Central memory CD8-positive, alpha-beta T cell (primary cell): ENCODE measurements around the gene STX18.

Experiments
- ATAC-seq: fragments of 150-1000 bp; cut with Tn5 transposase; replicated peaks from 2 replicates; pipeline ENCODE4 v1.10.0; 2022; ENCODE audit warnings: mild to moderate bottlenecking, moderate FRiP score, moderate number of reproducible peaks; ENCODE audit not compliant: poor library complexity, severe bottlenecking; ENCODE audit errors: extremely low read depth
- DNase-seq, 2 donors: peaks; one replicate each; pipeline ENCODE4 v3.0.0; 2021; ENCODE audit warnings: low spot score in 2 of 2
- H3K27ac Mint-ChIP-seq: one replicate; pipeline ENCODE4 v1.8.0; 2022; ENCODE audit warnings: low read depth, mild to moderate bottlenecking, moderate library complexity, mixed read lengths
- H3K27me3 Mint-ChIP-seq: one replicate; pipeline ENCODE4 v1.8.0; 2022; ENCODE audit warnings: mixed read lengths
- H3K36me3 Mint-ChIP-seq: one replicate; pipeline ENCODE4 v1.8.0; 2022; ENCODE audit warnings: mild to moderate bottlenecking, moderate library complexity, mixed read lengths; ENCODE audit not compliant: insufficient read depth
- H3K4me1 Mint-ChIP-seq: one replicate; pipeline ENCODE4 v1.8.0; 2022; ENCODE audit warnings: mixed read lengths
- H3K4me3 Mint-ChIP-seq: one replicate; pipeline ENCODE4 v1.8.0; 2022; ENCODE audit warnings: mild to moderate bottlenecking, moderate library complexity, mixed read lengths
- H3K9me3 Mint-ChIP-seq: one replicate; pipeline ENCODE4 v1.8.0; 2022; ENCODE audit warnings: mixed read lengths

Gene STX18

GRCh38 chr4:4388836-4389575, 152.8 kb downstream of the STX18 start:
- H3K36me3 Mint-ChIP-seq: peaks cover 3% of the 10 kb centered on the region
- H3K27me3 Mint-ChIP-seq: peaks cover 34% of the 10 kb centered on the region
- no peak for DNase-seq
- no peak overlapping the region for H3K27ac Mint-ChIP-seq
- H3K9me3 Mint-ChIP-seq: no peaks in the 10 kb centered on the region
- ATAC-seq: no peak
- H3K4me1 Mint-ChIP-seq: peaks cover 24% of the 10 kb centered on the region
- no peak overlapping the region for H3K4me3 Mint-ChIP-seq

- peak overlapping the region; percentile 74 for H3K4me3 Mint-ChIP-seq
- peaks cover 35% of the 10 kb centered on the region for H3K27me3 Mint-ChIP-seq
- no peak overlapping the region for H3K27ac Mint-ChIP-seq
- DNase-seq (no peak), ATAC-seq (no peak)
- peaks cover 19% of the 10 kb centered on the region for H3K4me1 Mint-ChIP-seq
- H3K36me3 Mint-ChIP-seq: peaks cover 2% of the 10 kb centered on the region
- no peaks in the 10 kb centered on the region for H3K9me3 Mint-ChIP-seq
Observed at GRCh38 chr4:4388311-4388790, 153.5 kb downstream of the STX18 start.

- no peak for DNase-seq
- Mint-ChIP-seq H3K27me3 (peaks cover 35% of the 10 kb centered on the region), H3K27ac (no peak overlapping the region), H3K4me3 (peak overlapping the region; percentile 74), H3K36me3 (peaks cover 2% of the 10 kb centered on the region), H3K9me3 (no peaks in the 10 kb centered on the region), H3K4me1 (peaks cover 19% of the 10 kb centered on the region)
- peak; percentile 37 for ATAC-seq
Observed at GRCh38 chr4:4387531-4388310, 154.1 kb downstream of the STX18 start.

- DNase-seq: no peak
- H3K9me3 Mint-ChIP-seq: no peaks in the 10 kb centered on the region
- H3K27me3 Mint-ChIP-seq: peaks cover 35% of the 10 kb centered on the region
- ATAC-seq: peak; percentile 55
- H3K36me3 Mint-ChIP-seq: peaks cover 2% of the 10 kb centered on the region
- peak within 1 kb of the TSS; percentile 83 for H3K4me3 Mint-ChIP-seq
- H3K4me1 Mint-ChIP-seq: peaks cover 19% of the 10 kb centered on the region
- no peak within 1 kb of the TSS for H3K27ac Mint-ChIP-seq
Observed at GRCh38 chr4:4386736-4387392, 155.0 kb downstream of the STX18 start, which contains the start of gene NSG1. Gene NSG1 (plus strand): TSS chr4:4387102. CDS start chr4:4387630, 528 bp downstream.

GRCh38 chr4:4386296-4386735, 155.5 kb downstream of the STX18 start:
- Mint-ChIP-seq H3K4me1 (peaks cover 19% of the 10 kb centered on the region), H3K27me3 (peaks cover 35% of the 10 kb centered on the region)
- ATAC-seq: peak; percentile 45

GRCh38 chr4:4385729-4386295, 156.0 kb downstream of the STX18 start:
- no peak for ATAC-seq
- DNase-seq: no peak
- peaks cover 35% of the 10 kb centered on the region for H3K27me3 Mint-ChIP-seq
- peaks cover 2% of the 10 kb centered on the region for H3K36me3 Mint-ChIP-seq
- H3K27ac Mint-ChIP-seq: no peak overlapping the region
- H3K4me1 Mint-ChIP-seq: peaks cover 19% of the 10 kb centered on the region
- no peaks in the 10 kb centered on the region for H3K9me3 Mint-ChIP-seq
- peak overlapping the region; percentile 83 for H3K4me3 Mint-ChIP-seq

More at GRCh38 chr4:4386296-4386735, 155.5 kb downstream of the STX18 start:
- Mint-ChIP-seq H3K36me3 (peaks cover 2% of the 10 kb centered on the region), H3K27ac (no peak overlapping the region), H3K9me3 (no peaks in the 10 kb centered on the region), H3K4me3 (peak overlapping the region; percentile 83)
- no peak for DNase-seq

GRCh38 chr4:4384837-4385236, 157.0 kb downstream of the STX18 start:
- no peak for DNase-seq
- ATAC-seq: no peak
- Mint-ChIP-seq H3K27ac (no peak overlapping the region), H3K36me3 (peaks cover 2% of the 10 kb centered on the region), H3K27me3 (peaks cover 37% of the 10 kb centered on the region), H3K4me1 (peaks cover 19% of the 10 kb centered on the region), H3K4me3 (peak overlapping the region; percentile 6), H3K9me3 (no peaks in the 10 kb centered on the region)

GRCh38 chr4:4383085-4383484, 158.8 kb downstream of the STX18 start:
- DNase-seq (no peak), ATAC-seq (no peak)
- Mint-ChIP-seq H3K27ac (no peak overlapping the region), H3K27me3 (peaks cover 29% of the 10 kb centered on the region), H3K4me3 (no peak overlapping the region), H3K4me1 (peaks cover 8% of the 10 kb centered on the region), H3K9me3 (no peaks in the 10 kb centered on the region), H3K36me3 (no peaks in the 10 kb centered on the region)

- no peaks in the 10 kb centered on the region for H3K36me3 Mint-ChIP-seq
- H3K4me1 Mint-ChIP-seq: no peaks in the 10 kb centered on the region
- ATAC-seq (no peak), DNase-seq (no peak)
- H3K27ac Mint-ChIP-seq: no peak overlapping the region
- H3K27me3 Mint-ChIP-seq: peaks cover 42% of the 10 kb centered on the region
- no peak overlapping the region for H3K4me3 Mint-ChIP-seq
- no peaks in the 10 kb centered on the region for H3K9me3 Mint-ChIP-seq
Observed at GRCh38 chr4:4379540-4380087, 162.2 kb downstream of the STX18 start.

- H3K9me3 Mint-ChIP-seq: no peaks in the 10 kb centered on the region
- H3K36me3 Mint-ChIP-seq: no peaks in the 10 kb centered on the region
- H3K27me3 Mint-ChIP-seq: peaks cover 44% of the 10 kb centered on the region
- no peak overlapping the region for H3K4me3 Mint-ChIP-seq
- no peak overlapping the region for H3K27ac Mint-ChIP-seq
- no peak for ATAC-seq
- H3K4me1 Mint-ChIP-seq: no peaks in the 10 kb centered on the region
- DNase-seq: no peak
Observed at GRCh38 chr4:4377732-4378460, 164.0 kb downstream of the STX18 start.

GRCh38 chr4:4377191-4377590, 164.7 kb downstream of the STX18 start:
- Mint-ChIP-seq H3K9me3 (no peaks in the 10 kb centered on the region), H3K27ac (no peak overlapping the region), H3K36me3 (no peaks in the 10 kb centered on the region), H3K27me3 (peaks cover 50% of the 10 kb centered on the region), H3K4me1 (no peaks in the 10 kb centered on the region), H3K4me3 (no peak overlapping the region)
- no peak for ATAC-seq
- DNase-seq: no peak
